GM19043 (cell line): Measurements from ENCODE around the gene CROCC.
A peak's percentile ranks its signal among the peaks of the same experiment; 100 is the strongest.

Experiments used
- ATAC-seq: cut with Tn5 transposase; IDR thresholded peaks from one replicate; pipeline ENCODE4 v1.9.1; 2021; ENCODE audit warnings: low read depth; ENCODE audit not compliant: unreplicated experiment

CROCC gene

DNA sequence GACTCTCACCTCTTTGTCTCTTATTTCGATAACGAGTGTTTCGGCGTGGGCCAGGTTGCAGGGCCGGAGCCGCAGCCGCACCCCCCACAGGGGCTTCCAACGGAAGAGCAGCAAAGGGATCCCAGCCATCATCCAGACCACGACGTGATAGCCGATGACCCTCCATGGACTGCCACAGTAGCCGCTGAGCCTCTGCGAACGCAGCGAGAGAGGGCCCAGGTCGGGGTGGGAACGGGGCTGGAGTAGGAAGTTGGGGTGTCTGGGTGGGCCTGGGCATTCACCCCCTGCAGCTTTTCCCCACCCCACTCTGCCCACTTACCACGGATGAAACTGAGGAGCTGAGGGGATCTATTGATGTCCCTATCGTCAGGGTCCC is 83.6 kb downstream of the CROCC start:
- ATAC-seq = no peak

DNA sequence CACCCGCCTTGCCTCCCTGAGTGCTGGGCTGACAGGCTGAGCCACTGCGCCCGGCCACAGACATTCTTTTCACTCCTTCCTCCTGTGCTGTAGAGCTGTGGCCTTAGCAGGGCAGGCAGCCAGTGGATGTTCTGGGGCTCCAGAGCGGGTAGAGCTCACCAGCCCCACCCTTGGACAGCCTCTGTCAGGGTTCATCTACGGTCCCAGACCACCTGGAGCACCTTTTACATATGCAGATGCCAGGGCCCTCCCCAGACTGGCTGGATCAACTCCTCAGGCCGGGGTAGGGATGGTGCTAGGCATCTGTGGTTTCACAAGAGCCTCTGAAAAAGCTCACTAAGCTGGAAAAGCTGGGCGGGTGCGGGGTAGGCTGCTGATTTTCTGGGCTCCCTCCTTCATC is 85.4 kb downstream of the CROCC start:
- ATAC-seq = no peak

DNA sequence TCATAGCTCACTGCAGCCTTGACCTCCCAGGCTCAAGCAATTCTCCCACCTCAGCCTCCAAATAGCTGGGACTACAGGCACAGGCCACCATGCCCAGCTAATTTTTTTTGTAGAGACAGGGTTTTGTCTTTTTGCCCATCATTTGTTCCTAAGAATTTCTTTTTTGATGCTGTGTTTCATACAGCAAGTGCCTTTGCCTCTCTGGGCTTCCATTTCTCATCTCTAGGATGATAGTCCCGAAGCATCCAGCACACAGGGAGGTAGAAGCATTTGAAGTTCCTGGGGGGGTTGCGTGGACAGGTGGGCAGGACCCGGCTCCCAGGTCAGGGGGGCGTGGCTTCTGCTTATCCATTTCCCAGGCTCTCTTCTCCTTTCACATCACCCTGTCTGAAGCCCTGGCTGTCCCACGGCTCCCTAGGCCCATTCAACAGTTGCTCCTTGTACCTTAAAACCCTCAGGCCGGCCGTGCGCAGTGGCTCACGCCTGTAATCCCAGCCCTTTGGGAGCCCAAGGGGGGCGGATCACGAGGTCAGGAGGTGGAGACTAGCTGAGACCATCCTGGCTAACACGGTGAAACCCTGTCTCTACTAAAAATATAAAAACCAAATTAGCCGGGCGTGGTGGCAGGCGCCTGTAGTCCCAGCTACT is 86.6 kb downstream of the CROCC start:
- ATAC-seq = no peak

DNA sequence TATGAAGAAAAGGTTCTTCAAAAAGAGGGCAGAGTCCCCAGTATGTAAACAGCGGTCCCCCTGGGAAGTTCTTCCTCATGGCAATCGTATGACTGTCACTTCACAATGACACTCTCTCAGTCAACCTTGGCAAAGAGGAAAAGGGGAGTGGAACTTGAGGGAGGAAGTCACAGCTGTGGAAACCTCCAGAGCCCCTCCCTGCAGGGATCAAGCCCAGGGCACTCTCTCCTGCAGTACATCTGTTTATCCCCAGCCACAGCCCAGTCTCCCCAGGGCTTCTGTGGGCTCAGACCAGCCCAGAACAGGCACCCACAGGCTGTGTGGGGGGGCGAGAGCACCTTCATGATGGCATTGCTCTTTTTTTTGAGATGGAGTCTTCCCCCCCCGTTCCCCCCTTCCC is 88.0 kb downstream of the CROCC start:
- ATAC-seq = no peak

DNA sequence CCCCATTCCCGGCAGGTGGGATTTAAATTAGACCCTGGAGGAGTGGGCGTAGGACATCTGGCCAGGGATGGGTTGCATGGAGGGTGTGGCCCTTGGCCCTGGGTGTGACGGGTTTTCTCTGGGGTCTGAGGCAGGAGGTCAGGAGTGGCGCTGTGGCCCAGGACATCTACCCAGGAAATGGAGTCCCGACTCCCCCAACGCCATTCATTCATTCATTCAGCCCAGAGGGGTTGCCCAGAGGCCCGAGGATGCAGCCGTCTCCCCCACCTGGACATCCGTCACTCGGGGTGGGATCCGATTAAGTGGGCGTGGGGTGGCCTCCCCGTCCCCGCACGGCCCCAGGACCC is 89.3 kb downstream of the CROCC start:
- ATAC-seq = no peak

DNA sequence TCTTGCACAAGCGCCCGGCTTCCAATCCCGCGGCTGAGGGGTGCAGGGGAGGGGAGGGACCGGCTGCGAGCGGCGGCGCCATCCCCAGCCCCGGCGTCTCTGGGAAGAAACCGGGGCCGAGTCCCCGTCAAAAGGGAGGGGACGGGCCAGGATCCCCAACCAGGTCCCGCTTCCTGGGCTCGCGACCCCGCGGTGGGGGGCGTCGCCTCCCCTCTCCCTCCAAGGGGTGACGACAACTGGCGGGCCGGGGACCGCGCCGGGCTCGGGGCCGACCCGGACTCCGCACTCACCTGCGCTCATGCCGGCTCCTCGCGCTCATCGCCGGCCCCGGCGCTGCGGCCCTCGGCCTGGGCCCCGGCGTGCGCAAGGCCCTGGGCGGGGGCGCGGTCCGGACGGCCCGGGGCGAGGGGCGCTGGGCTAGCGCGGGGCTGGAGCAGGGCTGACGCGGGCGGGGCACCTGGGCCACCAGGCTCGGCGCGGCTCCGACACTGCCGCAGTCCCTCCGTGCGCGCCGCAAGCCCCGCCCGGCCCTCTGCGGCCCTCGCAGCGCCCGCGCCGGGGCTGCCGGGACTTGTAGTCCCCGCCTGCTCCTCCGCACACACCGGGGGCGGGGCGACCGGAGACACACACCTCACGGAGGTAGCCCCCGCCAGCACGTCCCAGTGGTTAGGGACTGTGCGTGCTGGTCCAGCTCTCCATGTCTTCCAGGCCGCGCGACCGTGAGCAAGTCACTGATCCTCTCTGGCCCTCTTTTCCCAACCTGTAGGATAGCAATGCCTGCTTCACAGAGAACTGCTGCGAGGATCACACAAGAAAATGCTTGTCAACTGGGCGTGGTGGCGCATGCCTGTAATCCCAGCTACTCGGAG is 89.9 kb downstream of the CROCC start, which contains the start of gene ATP13A2:
Gene ATP13A2, minus strand, starts transcription at position 490 of the 869 bp plus-strand sequence. Its CDS starts 190 bp downstream, at position 300.
- peak; percentile 81 for ATAC-seq

DNA sequence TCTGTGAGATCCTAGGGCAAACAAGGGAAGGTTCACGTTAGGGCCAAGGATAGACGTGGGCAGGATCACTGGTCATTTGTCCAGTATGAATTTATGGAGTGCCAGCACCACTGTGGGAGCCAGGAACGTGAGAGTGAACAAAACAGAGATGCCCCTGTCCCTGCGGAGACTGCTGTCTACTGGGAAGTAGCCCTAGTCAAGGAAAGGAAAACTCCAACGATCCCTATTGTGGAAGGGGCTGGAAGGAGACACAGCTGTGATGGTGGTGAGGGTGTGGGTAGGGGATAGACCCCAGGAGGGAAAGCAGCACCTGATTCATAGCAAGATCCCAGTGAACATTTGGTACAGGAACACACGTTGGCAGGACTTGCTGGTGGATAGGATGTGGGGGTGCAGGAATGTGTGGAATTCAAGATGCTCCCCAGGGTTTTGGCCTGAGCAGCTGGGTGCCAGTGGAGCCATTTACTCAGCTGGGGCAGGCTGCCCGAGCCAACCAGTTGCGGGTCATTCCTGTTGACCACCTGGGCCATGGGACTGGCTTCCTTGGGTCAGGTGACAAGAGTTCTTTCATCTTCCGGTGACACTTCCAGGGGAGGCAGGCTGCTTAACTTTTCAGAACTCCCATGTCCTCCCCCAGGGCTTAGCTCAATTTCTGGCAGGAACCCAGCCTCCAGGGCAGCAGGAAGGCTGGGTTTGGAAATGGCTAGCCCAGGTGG is 91.2 kb downstream of the CROCC start:
- ATAC-seq = no peak

DNA sequence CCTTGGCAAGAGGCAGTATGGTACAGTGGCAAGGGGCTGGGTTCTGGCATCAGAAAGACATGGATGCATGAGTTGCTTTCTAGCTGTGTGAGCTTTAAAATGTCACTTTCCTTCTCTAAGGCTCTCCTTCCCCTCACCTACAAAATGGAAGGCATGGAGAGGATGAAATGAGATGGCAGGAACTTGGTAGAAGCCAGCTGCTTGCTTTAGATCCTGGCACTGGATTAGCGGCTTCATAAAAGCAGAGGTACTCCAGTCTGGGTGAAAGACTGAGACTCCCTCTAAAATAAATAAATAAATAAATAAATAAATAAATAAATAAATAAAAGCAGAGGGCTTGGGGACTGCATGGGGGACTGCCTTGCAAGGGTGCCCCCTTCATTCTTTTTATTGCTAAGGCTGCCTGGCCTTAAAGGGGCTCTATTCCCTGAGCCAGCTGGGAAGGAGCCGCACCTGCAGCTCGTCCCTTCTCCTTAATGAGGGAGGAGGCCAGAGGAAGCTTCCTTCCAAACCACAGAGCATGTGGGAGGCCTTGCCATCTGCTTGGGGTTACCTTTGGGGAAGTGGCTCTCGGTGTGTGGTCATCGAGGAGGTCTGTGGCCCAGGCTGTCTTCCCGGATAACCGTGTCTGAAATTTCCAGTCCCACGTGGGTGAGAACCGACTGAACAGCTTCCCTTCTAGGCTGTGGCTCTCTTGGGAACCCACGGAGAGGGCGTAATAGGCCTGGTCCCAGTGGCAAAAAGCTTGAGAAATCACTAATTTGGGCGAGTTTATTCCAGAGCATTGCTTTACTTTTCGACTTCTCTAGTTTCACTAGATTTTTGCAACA is 92.0 kb downstream of the CROCC start:
- ATAC-seq = no peak

DNA sequence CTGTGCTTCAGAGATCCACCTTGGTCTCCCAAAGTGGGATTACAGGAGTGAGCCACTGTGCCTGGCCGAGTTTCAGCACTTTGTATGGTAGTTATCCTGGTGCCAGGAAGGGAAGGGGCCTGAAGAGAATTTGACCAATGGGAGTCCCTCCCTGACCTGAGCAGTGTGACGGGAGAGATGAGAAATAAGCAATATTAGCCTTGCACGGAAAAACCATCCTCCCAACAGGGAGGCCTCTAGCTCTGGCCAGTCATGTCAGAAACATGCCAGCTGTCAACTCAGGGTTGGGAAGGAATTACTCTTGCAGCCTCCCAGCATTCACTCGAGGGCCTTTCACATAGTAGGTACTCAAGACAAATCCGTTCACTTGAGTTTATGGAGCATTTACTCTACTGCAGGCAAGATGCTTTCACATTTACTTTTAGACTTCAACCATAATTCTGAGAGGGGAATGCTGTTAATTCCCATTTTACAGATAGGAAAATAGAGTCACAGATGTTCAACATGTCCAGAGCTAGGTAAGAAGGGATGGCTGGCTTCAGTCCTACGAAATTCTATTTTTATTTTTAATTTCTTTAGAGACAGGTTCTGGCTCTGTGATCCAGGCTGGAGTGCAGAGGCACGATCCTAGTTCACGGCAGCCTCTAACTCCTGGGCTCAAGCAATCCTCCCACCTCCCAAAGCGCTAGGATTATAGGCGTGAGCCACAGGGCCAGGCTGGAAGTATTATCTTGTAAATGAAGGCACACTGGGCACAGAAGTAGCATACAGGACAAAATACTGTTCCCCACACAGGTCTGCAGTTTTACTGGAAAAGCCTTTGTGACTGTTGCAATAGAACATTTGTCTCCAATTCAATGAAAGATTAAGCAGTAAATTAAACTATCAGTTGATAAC is 93.2 kb downstream of the CROCC start:
- no peak for ATAC-seq

DNA sequence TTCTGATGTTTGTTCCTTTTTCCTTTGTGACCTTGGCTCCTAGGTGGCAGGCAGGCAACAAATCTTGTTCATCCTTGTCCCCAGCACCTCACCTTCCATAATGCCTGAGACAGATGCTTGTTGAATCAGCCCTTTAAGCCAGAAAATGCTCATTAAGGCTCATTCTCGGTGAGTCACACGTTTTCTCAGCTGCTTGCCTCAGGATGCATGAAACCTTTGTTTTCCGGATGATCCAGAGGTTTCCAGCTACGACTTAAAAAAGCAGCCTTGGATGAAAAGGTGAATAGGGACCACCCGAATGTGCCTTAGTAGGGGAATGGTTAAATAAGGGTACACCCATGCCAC is 94.6 kb downstream of the CROCC start:
- no peak for ATAC-seq

DNA sequence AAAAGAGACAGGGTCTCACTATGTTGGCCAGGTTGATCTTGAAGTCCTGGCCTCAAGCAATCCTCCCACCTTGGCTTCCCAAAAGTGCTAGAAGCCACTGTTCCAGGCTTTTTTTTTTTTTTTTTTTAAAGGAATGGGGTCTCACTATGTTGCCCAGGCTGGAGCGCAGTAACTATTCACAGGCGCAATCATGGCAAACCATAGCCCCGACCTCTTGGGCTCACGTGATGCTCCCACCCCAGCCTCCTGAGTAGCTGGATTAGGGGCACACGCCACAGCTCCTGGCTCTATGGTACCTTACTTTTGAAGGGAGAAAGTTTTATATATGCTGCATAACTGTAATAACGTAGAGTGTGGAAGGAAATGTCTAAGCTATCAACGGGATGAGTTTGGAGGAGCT is 95.7 kb downstream of the CROCC start:
- ATAC-seq = no peak

DNA sequence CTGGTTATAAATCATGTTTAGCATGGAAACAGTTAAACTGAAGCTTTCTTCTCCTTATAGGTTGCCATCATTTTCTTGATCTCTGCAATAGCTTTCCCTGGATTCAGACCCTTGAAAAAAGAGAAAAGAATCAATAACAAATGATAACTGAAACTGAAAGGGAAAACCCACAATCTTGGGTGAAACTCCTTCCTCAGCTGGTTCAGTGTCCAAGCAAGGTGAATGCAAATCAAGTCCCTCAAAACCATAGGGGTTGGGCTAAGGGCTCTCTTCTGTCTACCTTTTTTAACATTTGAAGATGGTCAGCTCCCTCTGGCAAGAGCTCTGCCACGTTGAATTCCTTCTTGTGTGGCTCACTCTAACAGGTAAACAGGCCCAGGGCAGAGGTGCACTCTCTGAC is 97.1 kb downstream of the CROCC start:
- no peak for ATAC-seq

DNA sequence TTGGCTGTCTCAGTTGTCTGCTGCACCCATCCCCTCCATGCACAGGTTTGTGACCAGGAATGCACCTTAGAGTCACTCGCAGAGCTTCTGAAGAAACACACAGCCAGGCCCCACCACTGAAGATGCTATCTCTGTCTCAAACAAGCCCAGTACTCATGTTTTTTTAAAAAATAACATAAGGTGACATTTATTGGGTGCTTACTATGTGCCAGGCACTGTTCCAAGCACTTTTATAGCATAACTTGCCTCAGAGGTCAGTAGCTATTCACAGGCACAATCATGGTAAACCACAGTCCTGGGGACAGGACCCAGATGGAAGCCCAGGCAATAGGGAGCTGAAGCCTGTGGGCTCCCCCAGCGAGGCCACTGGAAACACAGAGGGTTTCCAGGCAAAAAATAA is 98.8 kb downstream of the CROCC start:
- no peak for ATAC-seq

DNA sequence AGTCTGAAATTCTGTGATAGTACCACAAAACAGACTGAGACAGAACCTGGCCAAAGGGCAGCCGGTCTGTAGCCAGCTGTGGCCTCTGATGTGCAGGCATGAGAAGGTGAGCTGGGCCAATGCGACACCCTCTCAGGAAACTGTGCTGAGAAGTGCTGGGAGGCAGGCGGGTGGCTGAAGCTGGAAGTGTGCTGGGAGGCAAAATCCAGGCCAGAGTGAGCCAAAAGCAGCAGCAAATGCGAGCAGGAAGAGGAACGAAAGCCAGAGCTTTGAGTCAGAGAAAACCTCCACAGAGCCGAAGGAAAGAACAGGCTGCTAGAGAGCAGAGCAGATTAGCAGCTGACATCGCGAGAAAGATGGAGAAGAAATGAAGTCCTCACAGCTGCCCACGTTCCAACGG is 100.2 kb downstream of the CROCC start:
- no peak for ATAC-seq
